ENCODE data around the gene ATXN1. TPM values are rescaled to one million over a fixed set of nuclear protein-coding genes. Genes with fewer than 3 reads are reported as not detected.

Gene ATXN1
- total and polyA plus RNA-seq, 2 of the 13 experiments (the other 11 are each of a cell fraction or from before 2014, with no cell fraction given), result 20.7 to 39.5 TPM

DNA sequence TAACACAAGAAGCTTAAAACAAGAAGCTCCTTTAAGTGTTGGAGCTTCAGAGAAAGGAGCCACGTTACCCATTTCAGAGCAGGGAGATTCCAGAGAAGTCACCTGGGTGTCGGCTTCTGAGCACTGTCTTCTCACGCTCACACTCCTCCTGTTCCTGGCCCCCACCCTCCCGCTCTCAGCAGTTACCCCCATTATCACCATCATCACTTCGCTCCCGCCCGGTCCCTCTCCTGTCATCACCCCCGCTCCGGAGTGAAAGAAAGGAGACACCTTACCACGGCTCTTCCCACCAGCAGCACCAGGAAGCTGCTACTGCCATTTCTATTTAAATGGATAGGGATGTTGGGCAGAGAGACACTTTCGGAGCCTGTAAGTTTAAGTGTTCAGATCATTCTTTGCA, 399.0 kb downstream of the ATXN1 start:
- ChIA-PET POLR2A (no interaction called here), CTCF (ENCODE audit: low intra/inter-chr PET ratio, low total read pairs) (no interaction called here)
- intact Hi-C loops (cut with micrococcal nuclease; ENCODE audit: unreplicated experiment) (no loop called here), in situ Hi-C loops (cut with HindIII; ENCODE audit: extremely low pct_ligation_motif_present, low pct_unique_long_range_greater_than_20kb) (no loop called here)
- TF ChIP-seq NPAS2 (CRISPR knock-in tag; IDR thresholded peaks at IDR 0.05; ENCODE audit: borderline replicate concordance) (no peak), NR3C1 (CRISPR knock-in tag; IDR thresholded peaks at IDR 0.05) (no peak), CBX1 (IDR thresholded peaks at IDR 0.05; ENCODE audit: low read depth) (no peak), THYN1 (CRISPR knock-in tag; IDR thresholded peaks at IDR 0.05; ENCODE audit: borderline replicate concordance, low read depth) (no peak), PHF8 (CRISPR knock-in tag; IDR thresholded peaks at IDR 0.05) (no peak), ZNF282 (IDR thresholded peaks at IDR 0.05; ENCODE audit: partially characterized antibody) (no peak), PHB2 (IDR thresholded peaks at IDR 0.05; ENCODE audit: partially characterized antibody) (no peak), ZNF317 (CRISPR knock-in tag; IDR thresholded peaks at IDR 0.05) (no peak)
- TF ChIP-seq, protein P1, sequence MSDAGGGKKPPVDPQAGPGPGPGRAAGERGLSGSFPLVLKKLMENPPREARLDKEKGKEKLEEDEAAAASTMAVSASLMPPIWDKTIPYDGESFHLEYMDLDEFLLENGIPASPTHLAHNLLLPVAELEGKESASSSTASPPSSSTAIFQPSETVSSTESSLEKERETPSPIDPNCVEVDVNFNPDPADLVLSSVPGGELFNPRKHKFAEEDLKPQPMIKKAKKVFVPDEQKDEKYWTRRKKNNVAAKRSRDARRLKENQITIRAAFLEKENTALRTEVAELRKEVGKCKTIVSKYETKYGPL (CRISPR knock-in tag; IDR thresholded peaks at IDR 0.05), result no peak
- TF ChIP-seq, protein P2, sequence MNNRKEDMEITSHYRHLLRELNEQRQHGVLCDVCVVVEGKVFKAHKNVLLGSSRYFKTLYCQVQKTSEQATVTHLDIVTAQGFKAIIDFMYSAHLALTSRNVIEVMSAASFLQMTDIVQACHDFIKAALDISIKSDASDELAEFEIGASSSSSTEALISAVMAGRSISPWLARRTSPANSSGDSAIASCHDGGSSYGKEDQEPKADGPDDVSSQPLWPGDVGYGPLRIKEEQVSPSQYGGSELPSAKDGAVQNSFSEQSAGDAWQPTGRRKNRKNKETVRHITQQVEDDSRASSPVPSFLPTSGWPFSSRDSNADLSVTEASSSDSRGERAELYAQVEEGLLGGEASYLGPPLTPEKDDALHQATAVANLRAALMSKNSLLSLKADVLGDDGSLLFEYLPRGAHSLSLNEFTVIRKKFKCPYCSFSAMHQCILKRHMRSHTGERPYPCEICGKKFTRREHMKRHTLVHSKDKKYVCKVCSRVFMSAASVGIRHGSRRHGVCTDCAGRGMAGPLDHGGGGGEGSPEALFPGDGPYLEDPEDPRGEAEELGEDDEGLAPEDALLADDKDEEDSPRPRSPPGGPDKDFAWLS (CRISPR knock-in tag; IDR thresholded peaks at IDR 0.05; ENCODE audit: borderline replicate concordance), result no peak
- Histone ChIP-seq H3K27ac (ENCODE audit: extremely low read length, insufficient read depth, low read length) (no peak overlapping the region), H3K27me3 (ENCODE audit: control insufficient read depth in 1 of 2, insufficient read depth in 2 of 2, low read length in 2 of 2) (no peaks in the 10 kb centered on the region), H2AFZ (ENCODE audit: low read length) (no peak overlapping the region), H3K9ac (ENCODE audit: insufficient read depth, low read depth, low read length) (no peak overlapping the region), H3K9me3 (ENCODE audit: low read length) (no peaks in the 10 kb centered on the region), H3K4me2 (ENCODE audit: low read depth, low read length) (no peak overlapping the region), H3K36me3 (replicated peaks in 1 of 2; ENCODE audit: control insufficient read depth in 1 of 2, insufficient read depth in 2 of 2, low read length in 2 of 2) (peaks cover 3 to 12% of the 10 kb centered on the region in 2 experiments; a peak in 3 of 5 replicates), H3K4me3 (replicated peaks in 1 of 3; ENCODE audit: insufficient read depth in 1 of 3, low read depth in 2 of 3, low read length in 3 of 3) (no peak overlapping the region), H3K79me2 (ENCODE audit: insufficient read depth, low read length) (no peaks in the 10 kb centered on the region), H4K20me1 (ENCODE audit: insufficient read depth, low read length) (no peaks in the 10 kb centered on the region), H3K4me1 (ENCODE audit: insufficient read depth, low read length) (no peaks in the 10 kb centered on the region)
- BruUV-seq (replicated peaks), result no TSS peak
- FAIRE-seq (no peak), ATAC-seq (no peak), DNase-seq (ENCODE audit: low spot score) (no peak)
- WGBS (ENCODE audit: low lambda C conversion rate), result 89% methylated on average over 11 of the region's 11 CpGs
